OCI-LY7 (cell line): ENCODE data around the gene SCARB2.

Experiments used
- EZH2phosphoT487 ChIP-seq: fragments of 200-600 bp; sonication (generic); IDR thresholded peaks from 2 replicates; pipeline ENCODE4 v1.6.1; 2018; ENCODE audit warnings: low read depth, borderline replicate concordance, mild to moderate bottlenecking, mixed run types, antibody characterized with exemption, low read length, moderate library complexity, mixed read lengths
- TF ChIP-seq, protein P1 (sequence below): fragments of 200-600 bp; sonication (generic); conservative IDR thresholded peaks from 2 replicates; pipeline ENCODE4 v1.5.1; 2014; ENCODE audit warnings: mild to moderate bottlenecking, antibody characterized with exemption, low read length, moderate library complexity, mixed read lengths

DNA sequence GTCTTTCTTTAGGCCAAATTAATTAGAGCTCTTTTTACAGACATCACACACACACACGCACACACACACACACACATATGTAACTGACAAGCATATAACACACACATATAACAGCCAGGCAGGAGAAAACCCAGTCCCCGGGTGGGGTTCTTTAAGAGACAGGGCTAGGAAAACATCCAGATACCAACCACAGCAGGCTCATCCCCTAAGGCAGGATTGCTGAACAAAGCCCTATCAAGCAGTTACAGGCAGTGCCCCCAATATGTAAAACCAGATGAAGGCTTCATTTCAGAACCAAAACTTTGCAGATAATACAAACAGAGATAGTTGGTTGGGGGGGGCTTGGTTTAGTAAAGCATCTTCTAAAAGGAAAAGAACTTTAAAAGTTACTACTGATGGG is 19.9 kb upstream of the SCARB2 start:
- TF ChIP-seq, protein P1, sequence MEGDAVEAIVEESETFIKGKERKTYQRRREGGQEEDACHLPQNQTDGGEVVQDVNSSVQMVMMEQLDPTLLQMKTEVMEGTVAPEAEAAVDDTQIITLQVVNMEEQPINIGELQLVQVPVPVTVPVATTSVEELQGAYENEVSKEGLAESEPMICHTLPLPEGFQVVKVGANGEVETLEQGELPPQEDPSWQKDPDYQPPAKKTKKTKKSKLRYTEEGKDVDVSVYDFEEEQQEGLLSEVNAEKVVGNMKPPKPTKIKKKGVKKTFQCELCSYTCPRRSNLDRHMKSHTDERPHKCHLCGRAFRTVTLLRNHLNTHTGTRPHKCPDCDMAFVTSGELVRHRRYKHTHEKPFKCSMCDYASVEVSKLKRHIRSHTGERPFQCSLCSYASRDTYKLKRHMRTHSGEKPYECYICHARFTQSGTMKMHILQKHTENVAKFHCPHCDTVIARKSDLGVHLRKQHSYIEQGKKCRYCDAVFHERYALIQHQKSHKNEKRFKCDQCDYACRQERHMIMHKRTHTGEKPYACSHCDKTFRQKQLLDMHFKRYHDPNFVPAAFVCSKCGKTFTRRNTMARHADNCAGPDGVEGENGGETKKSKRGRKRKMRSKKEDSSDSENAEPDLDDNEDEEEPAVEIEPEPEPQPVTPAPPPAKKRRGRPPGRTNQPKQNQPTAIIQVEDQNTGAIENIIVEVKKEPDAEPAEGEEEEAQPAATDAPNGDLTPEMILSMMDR: no peak
- no peak for TF ChIP-seq EZH2phosphoT487
